GM19193 (cell line): ENCODE measurements around the gene CYB5A.

ENCODE experiments used
- POLR2A ChIP-seq: IDR thresholded peaks from 4 replicates; pipeline ENCODE4 v1.6.1; 2011; ENCODE audit not compliant: insufficient read depth, insufficient read length; ENCODE audit errors: extremely low read depth

The CYB5A gene

DNA sequence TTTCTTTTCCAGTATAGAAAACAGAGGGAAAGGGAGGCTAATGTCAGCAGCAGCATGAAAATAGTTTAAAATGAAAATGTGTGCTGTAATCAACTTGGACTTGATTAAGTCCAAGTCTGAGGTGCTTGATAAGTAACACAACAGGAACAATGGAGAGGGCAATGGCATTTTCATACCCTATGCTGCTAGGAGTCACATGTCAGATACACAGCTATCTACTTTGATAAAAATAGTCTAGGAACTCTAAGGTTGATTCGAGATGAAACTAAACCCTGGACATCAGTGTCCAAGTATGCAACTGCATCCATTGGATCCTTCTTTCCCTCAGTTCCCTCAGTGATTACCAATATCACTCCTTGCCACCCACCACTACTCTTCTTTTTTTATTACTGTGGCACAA, 19.2 kb upstream of the CYB5A start:
- no peak for TF ChIP-seq POLR2A

- TF ChIP-seq POLR2A, result no peak
These were observed 18.6 kb upstream of the CYB5A start for GRCh38 chr18:74310411-74310810.

DNA sequence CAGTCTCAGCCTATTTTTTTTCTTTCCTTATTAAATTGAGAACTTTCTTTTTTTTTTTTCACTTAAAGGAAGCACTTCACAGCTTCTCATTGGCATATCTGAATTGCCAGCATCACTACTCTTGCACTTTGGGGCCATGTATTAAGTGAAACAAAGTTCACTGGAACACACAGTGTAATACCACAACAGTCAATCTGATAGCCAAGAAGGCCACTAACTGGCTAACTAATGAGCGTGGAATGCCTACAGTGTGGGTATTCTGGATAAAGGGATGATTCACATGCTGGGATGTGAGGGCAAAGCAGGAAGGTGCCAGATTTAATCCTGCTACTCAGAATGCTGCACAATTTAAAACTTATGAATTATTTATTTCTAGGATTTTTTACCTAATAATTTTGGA, 12.2 kb upstream of the CYB5A start:
- TF ChIP-seq POLR2A, result no peak

DNA sequence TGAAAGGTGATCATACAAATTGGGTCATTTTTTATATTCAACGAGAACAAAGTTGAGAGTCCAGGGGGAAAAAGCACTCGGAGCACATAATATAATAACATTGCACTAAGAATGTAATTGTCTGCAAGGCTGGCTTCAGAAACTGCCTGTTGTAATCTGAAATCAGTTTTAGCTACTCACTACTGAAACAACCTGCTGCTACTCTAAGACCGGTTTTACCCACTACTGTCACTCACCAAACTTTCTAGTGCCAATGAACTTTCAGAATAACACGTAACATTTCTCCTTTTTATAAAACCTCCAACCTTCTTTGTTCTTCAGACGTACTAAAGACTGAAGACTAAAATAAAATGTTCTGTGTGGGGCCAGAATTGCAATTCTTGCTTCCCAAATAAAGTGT, 11.5 kb upstream of the CYB5A start:
- TF ChIP-seq POLR2A, result no peak

- TF ChIP-seq POLR2A, result no peak
These were observed 8.0 kb upstream of the CYB5A start for GRCh38 chr18:74299746-74300145.

DNA sequence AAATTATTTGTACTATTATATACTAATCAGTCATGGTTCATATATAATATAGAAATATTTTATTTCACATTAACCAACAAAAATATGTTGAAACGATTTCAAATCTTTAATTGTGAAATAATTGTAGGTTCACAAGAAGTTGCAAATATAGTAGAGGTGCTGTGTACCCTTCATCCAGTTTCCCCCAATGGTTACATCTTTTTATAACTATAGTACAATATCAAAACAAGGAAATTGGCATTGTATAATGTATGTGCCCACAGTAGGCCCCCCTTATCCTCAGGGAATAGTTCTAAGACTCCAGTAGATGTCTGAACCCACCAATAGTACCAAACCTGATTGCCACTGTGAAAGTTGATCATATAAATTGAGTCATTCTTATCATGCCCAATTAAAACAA, 7.4 kb upstream of the CYB5A start:
- no peak for TF ChIP-seq POLR2A

DNA sequence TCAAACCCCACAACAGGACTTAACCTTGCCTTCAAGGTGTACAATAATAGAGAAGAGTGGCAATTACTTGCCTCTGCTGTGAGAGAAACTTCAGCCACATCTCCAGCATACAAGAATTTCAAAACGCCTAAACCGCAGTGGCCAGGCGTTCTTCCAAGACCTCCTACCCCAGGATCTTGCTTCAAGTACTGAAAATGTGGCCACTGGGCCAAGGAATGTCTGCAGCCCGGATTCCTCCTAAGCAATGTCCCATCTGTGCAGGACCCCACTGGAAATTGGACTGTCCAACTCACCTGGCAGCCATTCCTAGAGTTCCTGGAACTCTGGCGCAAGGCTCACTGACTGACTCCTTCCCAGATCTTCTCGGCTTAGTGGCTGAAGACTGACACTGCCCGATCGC, 2.8 kb upstream of the CYB5A start:
- TF ChIP-seq POLR2A, result no peak

- no peak for TF ChIP-seq POLR2A
These were observed 737 bp upstream of the CYB5A start for GRCh38 chr18:74292541-74292858.

GRCh38 chr18:74291472-74291770, 342 bp downstream of the CYB5A start:
- no peak for TF ChIP-seq POLR2A

- no peak for TF ChIP-seq POLR2A
These were observed 830 bp downstream of the CYB5A start for GRCh38 chr18:74290794-74291471.

DNA sequence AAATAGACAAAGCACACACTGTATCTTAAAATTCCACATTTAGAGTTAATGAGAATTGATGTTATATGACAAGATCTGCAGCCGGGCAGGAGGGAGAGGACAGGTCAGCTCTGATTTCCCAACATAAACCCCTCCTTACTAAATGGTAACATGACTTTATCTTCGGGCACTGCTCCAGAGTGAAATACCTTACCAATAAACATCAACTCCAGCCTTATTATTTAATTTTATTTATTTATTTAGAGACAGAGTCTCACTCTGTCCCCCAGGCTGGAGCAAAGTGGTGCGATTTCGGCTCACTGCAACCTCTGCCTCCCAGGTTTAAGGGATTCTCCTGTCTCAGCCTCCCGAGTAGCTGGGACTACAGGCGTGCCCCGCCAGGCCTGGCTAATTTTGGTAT, 1.7 kb downstream of the CYB5A start:
- TF ChIP-seq POLR2A, result no peak

GRCh38 chr18:74289137-74289536, 2.6 kb downstream of the CYB5A start:
- TF ChIP-seq POLR2A, result no peak

DNA sequence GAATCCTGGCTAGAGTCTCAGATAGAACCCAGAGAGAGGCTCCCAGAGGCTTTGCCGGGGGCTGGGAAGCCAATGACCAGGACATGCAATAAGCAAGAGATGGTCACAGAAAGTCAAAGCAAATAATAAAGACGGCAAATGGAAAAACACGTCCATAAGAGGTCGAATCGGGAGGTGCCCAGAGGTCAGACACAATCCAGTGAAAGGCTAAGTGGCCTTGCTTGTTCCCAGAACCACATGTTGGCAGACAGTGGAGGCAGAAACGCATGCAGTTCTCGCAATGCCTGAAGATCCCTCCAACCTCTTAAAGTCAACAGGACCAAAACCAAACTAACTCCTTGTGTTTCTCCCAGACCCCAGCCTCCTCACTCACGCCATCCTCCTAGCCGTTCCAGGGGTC, 3.0 kb downstream of the CYB5A start:
- TF ChIP-seq POLR2A, result no peak

GRCh38 chr18:74288041-74288440, 3.7 kb downstream of the CYB5A start:
- no peak for TF ChIP-seq POLR2A

DNA sequence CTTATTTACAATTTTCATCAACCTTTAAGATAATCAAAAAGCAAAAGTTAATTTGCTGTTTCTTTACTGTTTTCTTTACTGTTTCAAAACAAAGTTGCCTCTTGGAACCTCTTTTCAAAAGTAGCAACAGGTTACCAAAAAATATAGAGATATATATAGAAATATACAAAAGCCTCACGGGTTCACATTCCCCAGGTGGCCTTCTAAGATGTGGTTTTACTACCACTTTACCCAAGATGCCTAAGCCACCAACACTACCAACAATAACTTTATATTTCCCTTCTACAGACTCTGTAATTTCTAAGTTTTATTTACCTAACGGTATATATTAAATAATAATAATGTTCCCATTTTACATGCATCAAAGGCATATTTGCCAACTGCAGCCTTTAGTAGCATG, 4.9 kb downstream of the CYB5A start:
- no peak for TF ChIP-seq POLR2A

DNA sequence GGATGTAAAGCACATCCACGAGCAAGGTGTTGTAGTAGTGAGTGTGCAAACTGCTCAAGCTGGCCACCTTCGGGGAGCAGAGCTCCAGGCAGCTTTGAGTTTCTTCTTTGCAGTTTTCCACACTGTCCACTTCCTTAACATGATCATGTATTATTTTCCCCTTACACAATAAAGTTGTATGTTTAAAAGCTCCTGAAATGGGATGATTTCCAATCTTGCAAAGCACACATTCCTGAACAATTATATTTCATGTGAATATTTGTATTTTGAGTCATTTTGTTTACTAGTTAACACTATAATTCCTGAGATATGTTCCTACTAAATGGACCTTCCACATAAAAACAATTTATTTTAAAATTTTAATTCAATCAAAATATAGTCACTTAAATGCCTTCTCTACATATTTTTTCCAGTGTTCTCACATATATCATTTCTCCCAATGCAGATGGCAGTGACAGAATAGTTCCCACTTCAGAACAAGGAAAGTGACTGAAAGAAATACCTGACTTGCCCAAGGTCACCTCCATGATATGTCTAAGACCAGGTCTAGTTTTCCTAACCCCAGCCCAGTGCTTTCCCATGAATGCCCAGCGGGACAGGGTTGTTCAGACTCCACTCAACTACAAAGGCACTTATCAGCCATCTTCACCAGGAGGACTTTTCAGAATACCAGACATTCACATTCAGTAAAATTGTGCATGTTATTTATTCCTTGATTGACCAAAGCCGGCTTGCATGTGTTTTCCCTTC, 5.5 kb downstream of the CYB5A start:
- TF ChIP-seq POLR2A, result no peak

- TF ChIP-seq POLR2A, result no peak
These were observed 6.8 kb downstream of the CYB5A start for GRCh38 chr18:74284980-74285355.
